GF-D8 (cell line): Measurements from ENCODE around the gene PDE9A.
A peak's percentile ranks its signal among the peaks of the same experiment; 100 is the strongest.

ENCODE experiments used
- DNase-seq: peaks from one replicate; lab custom pipeline; 2025; lab: John Stamatoyannopoulos, UW

The PDE9A gene

GRCh38 chr21:42672699-42673458, 19.5 kb downstream of the PDE9A start:
- DNase-seq, result no peak

- DNase-seq, result no peak
Measured at GRCh38 chr21:42673633-42674328, 20.4 kb downstream of the PDE9A start.

- DNase-seq, result no peak
Measured at GRCh38 chr21:42674351-42674940, 21.0 kb downstream of the PDE9A start.

GRCh38 chr21:42675403-42675802, 22.0 kb downstream of the PDE9A start:
- no peak for DNase-seq

- DNase-seq, result no peak
Measured at GRCh38 chr21:42676808-42677207, 23.4 kb downstream of the PDE9A start.

GRCh38 chr21:42677339-42678321, 24.2 kb downstream of the PDE9A start:
- DNase-seq, result peak; percentile 99

- no peak for DNase-seq
Measured at GRCh38 chr21:42678618-42679295, 25.3 kb downstream of the PDE9A start.

- DNase-seq, result no peak
Measured at GRCh38 chr21:42679319-42680057, 26.1 kb downstream of the PDE9A start.

- DNase-seq, result no peak
Measured at GRCh38 chr21:42680058-42680330, 26.6 kb downstream of the PDE9A start.

GRCh38 chr21:42680429-42680828, 27.0 kb downstream of the PDE9A start:
- DNase-seq, result no peak

- no peak for DNase-seq
Measured at GRCh38 chr21:42681296-42682206, 28.1 kb downstream of the PDE9A start.

- DNase-seq, result peak; percentile 94
Measured at GRCh38 chr21:42682661-42683210, 29.3 kb downstream of the PDE9A start.

GRCh38 chr21:42683371-42684108, 30.1 kb downstream of the PDE9A start:
- DNase-seq, result peak; percentile 89

- DNase-seq, result peak; percentile 62
Measured at GRCh38 chr21:42684109-42684916, 30.9 kb downstream of the PDE9A start.

GRCh38 chr21:42685036-42685435, 31.6 kb downstream of the PDE9A start:
- DNase-seq, result no peak

GRCh38 chr21:42685954-42686500, 32.6 kb downstream of the PDE9A start:
- DNase-seq, result no peak

- DNase-seq, result no peak
Measured at GRCh38 chr21:42687796-42688195, 34.4 kb downstream of the PDE9A start.
